Astrocyte of the hippocampus (primary cell): ENCODE data around the gene CHMP4B.
A peak's percentile ranks its signal among the peaks of the same experiment; 100 is the strongest.

Experiments used
- DNase-seq: peaks from one replicate; pipeline ENCODE4 v3.0.0; 2011; ENCODE audit warnings: low read depth, low spot score

CHMP4B gene

GRCh38 chr20:33817411-33817810 lies 6.3 kb downstream of the CHMP4B start:
- peak; percentile 48 for DNase-seq

GRCh38 chr20:33819456-33819855 lies 8.3 kb downstream of the CHMP4B start:
- no peak for DNase-seq

- DNase-seq = no peak
Observed at GRCh38 chr20:33820362-33820761, 9.2 kb downstream of the CHMP4B start.

- DNase-seq = no peak
Observed at GRCh38 chr20:33821270-33821836, 10.2 kb downstream of the CHMP4B start.

GRCh38 chr20:33822423-33822822 lies 11.3 kb downstream of the CHMP4B start:
- no peak for DNase-seq

GRCh38 chr20:33822991-33823390 lies 11.8 kb downstream of the CHMP4B start:
- DNase-seq = no peak

GRCh38 chr20:33824852-33825251 lies 13.7 kb downstream of the CHMP4B start:
- no peak for DNase-seq

GRCh38 chr20:33825340-33826269 lies 14.5 kb downstream of the CHMP4B start:
- DNase-seq = no peak

GRCh38 chr20:33826270-33826897 lies 15.2 kb downstream of the CHMP4B start:
- peak; percentile 28 for DNase-seq

- no peak for DNase-seq
Observed at GRCh38 chr20:33827109-33827508, 16.0 kb downstream of the CHMP4B start.

GRCh38 chr20:33827634-33828325 lies 16.6 kb downstream of the CHMP4B start:
- DNase-seq = no peak

- no peak for DNase-seq
Observed at GRCh38 chr20:33828326-33828844, 17.2 kb downstream of the CHMP4B start.

- peak; percentile 44 for DNase-seq
Observed at GRCh38 chr20:33828967-33829560, 17.9 kb downstream of the CHMP4B start.

GRCh38 chr20:33829636-33830035 lies 18.5 kb downstream of the CHMP4B start:
- no peak for DNase-seq

GRCh38 chr20:33830371-33830770 lies 19.2 kb downstream of the CHMP4B start:
- DNase-seq = no peak

GRCh38 chr20:33832103-33832804 lies 21.1 kb downstream of the CHMP4B start:
- peak; percentile 85 for DNase-seq

GRCh38 chr20:33833333-33833732 lies 22.2 kb downstream of the CHMP4B start:
- peak; percentile 24 for DNase-seq

GRCh38 chr20:33835615-33836172 lies 24.5 kb downstream of the CHMP4B start:
- no peak for DNase-seq

- no peak for DNase-seq
Observed at GRCh38 chr20:33836277-33836676, 25.1 kb downstream of the CHMP4B start.

GRCh38 chr20:33837096-33837830 lies 26.1 kb downstream of the CHMP4B start:
- no peak for DNase-seq
